ENCODE results near the gene SMYD3. TPM values are rescaled to one million over a fixed set of nuclear protein-coding genes. Genes with fewer than 3 reads are reported as not detected.

SMYD3 gene
- total and polyA plus RNA-seq, 2 of the 13 experiments (the other 11 are each of a cell fraction or from before 2014, with no cell fraction given), result 27.7 to 35.8 TPM

GRCh38 chr1:246283771-246284410 lies 223.2 kb downstream of the SMYD3 start:
- no peak for FAIRE-seq

More at GRCh38 chr1:246283771-246284410, 223.2 kb downstream of the SMYD3 start:
- peaks cover 14% of the 10 kb centered on the region for H3K4me1 ChIP-seq (ENCODE audit: insufficient read depth, low read length)
- in situ Hi-C loops (cut with HindIII; ENCODE audit: extremely low pct_ligation_motif_present, low pct_unique_long_range_greater_than_20kb), result loop anchor here (10.0 kb wide), 1 partner anchor 269 kb away; no protein-coding TSS in a partner anchor
- no peaks in the 10 kb centered on the region for H4K20me1 ChIP-seq (ENCODE audit: insufficient read depth, low read length)
- intact Hi-C loops (cut with micrococcal nuclease; ENCODE audit: unreplicated experiment), result no loop called here
- no peaks in the 10 kb centered on the region for H3K79me2 ChIP-seq (ENCODE audit: insufficient read depth, low read length)
- no peaks in the 10 kb centered on the region for H3K36me3 ChIP-seq (replicated peaks in 1 of 2; ENCODE audit: control insufficient read depth in 1 of 2, insufficient read depth in 2 of 2, low read length in 2 of 2)
- CTCF ChIA-PET (ENCODE audit: low intra/inter-chr PET ratio, low total read pairs), result no interaction called here
- WGBS (ENCODE audit: low lambda C conversion rate), result 95% methylated on average over 7 of the region's 7 CpGs
- no peak overlapping the region for H3K27ac ChIP-seq (ENCODE audit: extremely low read length, insufficient read depth, low read length)
- no peaks in the 10 kb centered on the region for H3K27me3 ChIP-seq (ENCODE audit: control insufficient read depth in 1 of 2, insufficient read depth in 2 of 2, low read length in 2 of 2)
- H2AFZ ChIP-seq (ENCODE audit: low read length), result no peak overlapping the region
- H3K4me3 ChIP-seq (replicated peaks in 1 of 3; ENCODE audit: insufficient read depth in 1 of 3, low read depth in 2 of 3, low read length in 3 of 3), result no peak overlapping the region
- no peak overlapping the region for H3K4me2 ChIP-seq (ENCODE audit: low read depth, low read length)
- TF ChIP-seq ERF (CRISPR knock-in tag; IDR thresholded peaks at IDR 0.05), result no peak
- TF ChIP-seq ZNF749 (CRISPR knock-in tag; IDR thresholded peaks at IDR 0.05; ENCODE audit: borderline replicate concordance), result no peak
- no peak for TF ChIP-seq RXRA (CRISPR knock-in tag; IDR thresholded peaks at IDR 0.05)
- TF ChIP-seq ZNF543 (CRISPR knock-in tag; IDR thresholded peaks at IDR 0.05), result no peak
- TF ChIP-seq ATF4 (CRISPR knock-in tag; IDR thresholded peaks at IDR 0.05), result no peak
- TF ChIP-seq FOXJ3 (CRISPR knock-in tag; IDR thresholded peaks at IDR 0.05; ENCODE audit: borderline replicate concordance), result no peak
- TF ChIP-seq MXI1 (IDR thresholded peaks at IDR 0.05; ENCODE audit: borderline replicate concordance, low read depth, low read length), result no peak
- TF ChIP-seq TEAD2 (CRISPR knock-in tag; IDR thresholded peaks at IDR 0.05), result no peak
- TF ChIP-seq ZNF644 (CRISPR knock-in tag; IDR thresholded peaks at IDR 0.05; ENCODE audit: low read depth), result no peak
- TF ChIP-seq, protein P1, sequence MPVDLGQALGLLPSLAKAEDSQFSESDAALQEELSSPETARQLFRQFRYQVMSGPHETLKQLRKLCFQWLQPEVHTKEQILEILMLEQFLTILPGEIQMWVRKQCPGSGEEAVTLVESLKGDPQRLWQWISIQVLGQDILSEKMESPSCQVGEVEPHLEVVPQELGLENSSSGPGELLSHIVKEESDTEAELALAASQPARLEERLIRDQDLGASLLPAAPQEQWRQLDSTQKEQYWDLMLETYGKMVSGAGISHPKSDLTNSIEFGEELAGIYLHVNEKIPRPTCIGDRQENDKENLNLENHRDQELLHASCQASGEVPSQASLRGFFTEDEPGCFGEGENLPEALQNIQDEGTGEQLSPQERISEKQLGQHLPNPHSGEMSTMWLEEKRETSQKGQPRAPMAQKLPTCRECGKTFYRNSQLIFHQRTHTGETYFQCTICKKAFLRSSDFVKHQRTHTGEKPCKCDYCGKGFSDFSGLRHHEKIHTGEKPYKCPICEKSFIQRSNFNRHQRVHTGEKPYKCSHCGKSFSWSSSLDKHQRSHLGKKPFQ (CRISPR knock-in tag; IDR thresholded peaks at IDR 0.05; ENCODE audit: insufficient replicate concordance), result no peak
- no peak for TF ChIP-seq ZSCAN30 (CRISPR knock-in tag; IDR thresholded peaks at IDR 0.05)
- no peak for TF ChIP-seq ZNF432 (CRISPR knock-in tag; IDR thresholded peaks at IDR 0.05; ENCODE audit: borderline replicate concordance)
- TF ChIP-seq ZNF775 (CRISPR knock-in tag; IDR thresholded peaks at IDR 0.05; ENCODE audit: borderline replicate concordance), result no peak
- no peak for TF ChIP-seq CEBPB (IDR thresholded peaks at IDR 0.05; ENCODE audit: borderline replicate concordance, low read depth, low read length)
- no peak for TF ChIP-seq HMG20A (CRISPR knock-in tag; IDR thresholded peaks at IDR 0.05; ENCODE audit: borderline replicate concordance)
- no peak for TF ChIP-seq SRF (IDR thresholded peaks at IDR 0.05; ENCODE audit: low read depth, low read length)
- no peak for TF ChIP-seq EZH2 (conservative IDR thresholded peaks at IDR 0.05; ENCODE audit: low read depth, low read length)
- no peak for TF ChIP-seq ZNF143 (CRISPR knock-in tag; IDR thresholded peaks at IDR 0.05)
- POLR2A ChIA-PET, result no interaction called here
- no peak for DNase-seq (ENCODE audit: low spot score)
- no peaks in the 10 kb centered on the region for H3K9me3 ChIP-seq (ENCODE audit: low read length)
- H3K9ac ChIP-seq (ENCODE audit: insufficient read depth, low read depth, low read length), result no peak overlapping the region
- ATAC-seq, result no peak
- BruUV-seq (replicated peaks), result no TSS peak
